HepG2 (cell line): ENCODE measurements around the gene TH. TPM values are rescaled to one million over a fixed set of nuclear protein-coding genes. Genes with fewer than 3 reads are reported as not detected.

Experiments used
- ASH2L ChIP-seq: fragments of 300-600, 200-600 bp; sonication (generic); IDR thresholded peaks from 2 replicates; pipeline ENCODE4 v1.7.0; 2017; ENCODE audit warnings: low read depth, mild to moderate bottlenecking, moderate library complexity, mixed read lengths, low read length; ENCODE audit not compliant: insufficient read length
- ATF1 ChIP-seq: IDR thresholded peaks from 2 replicates; pipeline ENCODE4 v1.6.1; 2016; ENCODE audit warnings: mild to moderate bottlenecking, control low read depth
- ATRX ChIP-seq: sonication (generic); formaldehyde crosslinking; IDR thresholded peaks from 2 replicates; pipeline ENCODE4 v1.4.0; 2020; ENCODE audit warnings: missing genetic modification reagents, borderline replicate concordance
- ELF1 ChIP-seq: sonication (generic); formaldehyde crosslinking; IDR thresholded peaks from 2 replicates; pipeline ENCODE4 v1.4.0; 2020; ENCODE audit warnings: missing genetic modification reagents
- ERF ChIP-seq: IDR thresholded peaks from 2 replicates; pipeline ENCODE4 v1.6.1; 2018; ENCODE audit warnings: missing biosample characterization, missing genetic modification reagents
- HIVEP1 ChIP-seq: sonication (generic); formaldehyde crosslinking; IDR thresholded peaks from 2 replicates; pipeline ENCODE4 v1.4.0; 2020; ENCODE audit warnings: mild to moderate bottlenecking, missing genetic modification reagents
- SIN3A ChIP-seq: IDR thresholded peaks from 2 replicates; pipeline ENCODE4 v1.6.1; 2011; ENCODE audit warnings: low read depth, mild to moderate bottlenecking, control low read depth, low read length, borderline replicate concordance
- SOX6 ChIP-seq, 2 experiments: fragments of 450-650 bp in 1 of 2; sonication (generic) in 1 of 2; formaldehyde crosslinking in 1 of 2; IDR thresholded peaks; 2 replicates each; pipeline versions ENCODE4 v1.4.0 to v1.6.1; 2017 to 2020; ENCODE audit warnings: antibody characterized with exemption in 1 of 2, mild to moderate bottlenecking in 1 of 2, missing genetic modification reagents in 1 of 2
- SRF ChIP-seq: IDR thresholded peaks from 2 replicates; pipeline ENCODE4 v1.6.1; 2011; ENCODE audit warnings: mild to moderate bottlenecking, low read depth, low read length, moderate library complexity
- U2AF1 ChIP-seq: fragments of 200-400 bp; formaldehyde crosslinking; optimal IDR thresholded peaks from 2 replicates; pipeline ENCODE3; 2017; ENCODE audit warnings: mild to moderate bottlenecking, low read depth, low read length
- ZNF337 ChIP-seq: sonication (generic); formaldehyde crosslinking; IDR thresholded peaks from 2 replicates; pipeline ENCODE4 v1.5.1; 2020; ENCODE audit warnings: missing genetic modification reagents, low read depth, mild to moderate bottlenecking, borderline replicate concordance
- ZNF383 ChIP-seq: sonication (generic); formaldehyde crosslinking; IDR thresholded peaks from 2 replicates; pipeline ENCODE4 v1.4.0; 2020; ENCODE audit warnings: missing genetic modification reagents, mild to moderate bottlenecking, borderline replicate concordance
- ZNF510 ChIP-seq: sonication (generic); formaldehyde crosslinking; IDR thresholded peaks from 2 replicates; pipeline ENCODE4 v1.4.0; 2020; ENCODE audit warnings: low read depth, mild to moderate bottlenecking, missing genetic modification reagents
- ZNF646 ChIP-seq: sonication (generic); formaldehyde crosslinking; IDR thresholded peaks from 2 replicates; pipeline ENCODE4 v1.9.0; 2021; ENCODE audit warnings: mild to moderate bottlenecking, missing genetic modification reagents
- ZSCAN30 ChIP-seq: sonication (generic); formaldehyde crosslinking; IDR thresholded peaks from 2 replicates; pipeline ENCODE4 v1.5.0; 2020; ENCODE audit warnings: mild to moderate bottlenecking, missing genetic modification reagents
- polyA plus RNA-seq, 8 experiments: library from polyadenylated mRNA; depleted of rRNA in 3 of 8; stranded (reverse) in 7 of 8; unstranded in 1 of 8; fragments of >200 nt; fragmentation: Illumina TruSeq in 4 of 8; extraction: Trizol in 4 of 8; gene quantifications; 2 replicates each; pipeline versions ENCODE4 v1.2.1 to v1.2.3, GENCODE V29; 2011 to 2016; ENCODE audit warnings: low read depth in 4 of 8, missing spikeins in 1 of 8, mixed read lengths in 1 of 8; ENCODE audit not compliant: insufficient read depth in 1 of 8
- total RNA-seq, 5 experiments: library from RNA; depleted of rRNA; stranded (reverse); fragments of >200 nt; fragmentation: Illumina TruSeq; extraction: Trizol; gene quantifications; 2 replicates each; pipeline ENCODE4 v1.2.3, GENCODE V29; 2016; ENCODE audit warnings: low read depth in 1 of 5
- TF ChIP-seq, protein P1 (sequence below): sonication (generic); formaldehyde crosslinking; IDR thresholded peaks from 2 replicates; pipeline ENCODE4 v1.4.0; 2020; ENCODE audit warnings: mild to moderate bottlenecking, low read depth, missing genetic modification reagents
- TF ChIP-seq, protein P2 (sequence below): sonication (generic); formaldehyde crosslinking; IDR thresholded peaks from 2 replicates; pipeline ENCODE4 v1.4.0; 2020; ENCODE audit warnings: missing genetic modification reagents
- TF ChIP-seq, protein P3 (sequence below): sonication (generic); formaldehyde crosslinking; IDR thresholded peaks from 2 replicates; pipeline ENCODE4 v1.4.0; 2020; ENCODE audit warnings: missing genetic modification reagents

TH gene
- total and polyA plus RNA-seq, 2 of the 13 experiments (the other 11 are each of a cell fraction or from before 2014, with no cell fraction given), result 0.36 TPM; not detected in 1

GRCh38 chr11:2128511-2129307 is 42.9 kb downstream of the TH start (continued):
- TF ChIP-seq ZNF646 (CRISPR knock-in tag) (no peak), SIN3A (peak; percentile 95), U2AF1 (peak; percentile 58), ATRX (CRISPR knock-in tag) (no peak), ATF1 (CRISPR knock-in tag) (no peak), ZNF510 (CRISPR knock-in tag) (0 out of 2 replicates have a peak, but pooled peaks have one; percentile 23), ELF1 (peak; percentile 25), ZNF383 (CRISPR knock-in tag) (no peak), SRF (no peak), ZNF337 (CRISPR knock-in tag) (no peak), HIVEP1 (CRISPR knock-in tag) (no peak), ASH2L (no peak), ZSCAN30 (CRISPR knock-in tag) (peak; percentile 85; the same call in 1 of the 2 replicates), ERF (no peak), SOX6 (IDR thresholded peaks at IDR 0.05) (no peak), SOX6 (CRISPR knock-in tag; IDR thresholded peaks at IDR 0.05) (no peak; the same call in 1 of the 2 replicates)
- TF ChIP-seq, protein P1, sequence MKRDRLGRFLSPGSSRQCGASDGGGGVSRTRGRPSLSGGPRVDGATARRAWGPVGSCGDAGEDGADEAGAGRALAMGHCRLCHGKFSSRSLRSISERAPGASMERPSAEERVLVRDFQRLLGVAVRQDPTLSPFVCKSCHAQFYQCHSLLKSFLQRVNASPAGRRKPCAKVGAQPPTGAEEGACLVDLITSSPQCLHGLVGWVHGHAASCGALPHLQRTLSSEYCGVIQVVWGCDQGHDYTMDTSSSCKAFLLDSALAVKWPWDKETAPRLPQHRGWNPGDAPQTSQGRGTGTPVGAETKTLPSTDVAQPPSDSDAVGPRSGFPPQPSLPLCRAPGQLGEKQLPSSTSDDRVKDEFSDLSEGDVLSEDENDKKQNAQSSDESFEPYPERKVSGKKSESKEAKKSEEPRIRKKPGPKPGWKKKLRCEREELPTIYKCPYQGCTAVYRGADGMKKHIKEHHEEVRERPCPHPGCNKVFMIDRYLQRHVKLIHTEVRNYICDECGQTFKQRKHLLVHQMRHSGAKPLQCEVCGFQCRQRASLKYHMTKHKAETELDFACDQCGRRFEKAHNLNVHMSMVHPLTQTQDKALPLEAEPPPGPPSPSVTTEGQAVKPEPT (CRISPR knock-in tag), result 0 out of 2 replicates have a peak, but pooled peaks have one; percentile 27
- TF ChIP-seq, protein P2, sequence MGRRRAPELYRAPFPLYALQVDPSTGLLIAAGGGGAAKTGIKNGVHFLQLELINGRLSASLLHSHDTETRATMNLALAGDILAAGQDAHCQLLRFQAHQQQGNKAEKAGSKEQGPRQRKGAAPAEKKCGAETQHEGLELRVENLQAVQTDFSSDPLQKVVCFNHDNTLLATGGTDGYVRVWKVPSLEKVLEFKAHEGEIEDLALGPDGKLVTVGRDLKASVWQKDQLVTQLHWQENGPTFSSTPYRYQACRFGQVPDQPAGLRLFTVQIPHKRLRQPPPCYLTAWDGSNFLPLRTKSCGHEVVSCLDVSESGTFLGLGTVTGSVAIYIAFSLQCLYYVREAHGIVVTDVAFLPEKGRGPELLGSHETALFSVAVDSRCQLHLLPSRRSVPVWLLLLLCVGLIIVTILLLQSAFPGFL (CRISPR knock-in tag), result no peak
- TF ChIP-seq, protein P3, sequence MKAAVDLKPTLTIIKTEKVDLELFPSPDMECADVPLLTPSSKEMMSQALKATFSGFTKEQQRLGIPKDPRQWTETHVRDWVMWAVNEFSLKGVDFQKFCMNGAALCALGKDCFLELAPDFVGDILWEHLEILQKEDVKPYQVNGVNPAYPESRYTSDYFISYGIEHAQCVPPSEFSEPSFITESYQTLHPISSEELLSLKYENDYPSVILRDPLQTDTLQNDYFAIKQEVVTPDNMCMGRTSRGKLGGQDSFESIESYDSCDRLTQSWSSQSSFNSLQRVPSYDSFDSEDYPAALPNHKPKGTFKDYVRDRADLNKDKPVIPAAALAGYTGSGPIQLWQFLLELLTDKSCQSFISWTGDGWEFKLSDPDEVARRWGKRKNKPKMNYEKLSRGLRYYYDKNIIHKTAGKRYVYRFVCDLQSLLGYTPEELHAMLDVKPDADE (CRISPR knock-in tag), result no peak; the same call in 1 of the 2 replicates
